ENCODE data around the gene CIC. TPM values are rescaled to one million over a fixed set of nuclear protein-coding genes. Genes with fewer than 3 reads are reported as not detected.
A peak's percentile ranks its signal among the peaks of the same experiment; 100 is the strongest.

CIC gene
- total RNA-seq, 2 donors from 2014 or later, result 40.5 to 61.0 TPM

- Histone ChIP-seq H3K4me1 (no peaks in the 10 kb centered on the region), H3K36me3 (replicated peaks in 1 of 2; ENCODE audit: insufficient read depth in 1 of 2, low read depth in 2 of 2) (peaks cover 17 to 24% of the 10 kb centered on the region in 2 donors), H3K4me3 (no peak overlapping the region), H3K27ac (no peak overlapping the region), H3K9me3 (no peaks in the 10 kb centered on the region), H3K27me3 (no peaks in the 10 kb centered on the region)
- WGBS, 2 donors, result 86 to 90% methylated on average over 7 to 10 of the region's 14 CpGs
- DNase-seq (no peak), ATAC-seq (no peak)
- intact Hi-C loops (cut with DNase I), result loop anchor here (5.0 kb wide), 1 partner anchor 46 kb away; no protein-coding TSS in a partner anchor
- TF ChIP-seq POLR2A (IDR thresholded peaks at IDR 0.05), result no peak
- TF ChIP-seq, protein P1, sequence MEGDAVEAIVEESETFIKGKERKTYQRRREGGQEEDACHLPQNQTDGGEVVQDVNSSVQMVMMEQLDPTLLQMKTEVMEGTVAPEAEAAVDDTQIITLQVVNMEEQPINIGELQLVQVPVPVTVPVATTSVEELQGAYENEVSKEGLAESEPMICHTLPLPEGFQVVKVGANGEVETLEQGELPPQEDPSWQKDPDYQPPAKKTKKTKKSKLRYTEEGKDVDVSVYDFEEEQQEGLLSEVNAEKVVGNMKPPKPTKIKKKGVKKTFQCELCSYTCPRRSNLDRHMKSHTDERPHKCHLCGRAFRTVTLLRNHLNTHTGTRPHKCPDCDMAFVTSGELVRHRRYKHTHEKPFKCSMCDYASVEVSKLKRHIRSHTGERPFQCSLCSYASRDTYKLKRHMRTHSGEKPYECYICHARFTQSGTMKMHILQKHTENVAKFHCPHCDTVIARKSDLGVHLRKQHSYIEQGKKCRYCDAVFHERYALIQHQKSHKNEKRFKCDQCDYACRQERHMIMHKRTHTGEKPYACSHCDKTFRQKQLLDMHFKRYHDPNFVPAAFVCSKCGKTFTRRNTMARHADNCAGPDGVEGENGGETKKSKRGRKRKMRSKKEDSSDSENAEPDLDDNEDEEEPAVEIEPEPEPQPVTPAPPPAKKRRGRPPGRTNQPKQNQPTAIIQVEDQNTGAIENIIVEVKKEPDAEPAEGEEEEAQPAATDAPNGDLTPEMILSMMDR (IDR thresholded peaks at IDR 0.05), result no peak
These were observed 23.9 kb downstream of the CIC start for GRCh38 chr19:42292963-42293362.

GRCh38 chr19:42293540-42293939, 24.5 kb downstream of the CIC start:
- Histone ChIP-seq H3K4me3 (no peak overlapping the region), H3K9me3 (no peaks in the 10 kb centered on the region), H3K27me3 (no peaks in the 10 kb centered on the region), H3K27ac (no peak overlapping the region), H3K4me1 (no peaks in the 10 kb centered on the region), H3K36me3 (replicated peaks in 1 of 2; ENCODE audit: insufficient read depth in 1 of 2, low read depth in 2 of 2) (peaks cover 17 to 24% of the 10 kb centered on the region in 2 donors)
- 81 to 86% methylated on average over 5 to 13 of the region's 17 CpGs for WGBS, 2 donors
- DNase-seq (no peak), ATAC-seq (no peak)
- intact Hi-C loops (cut with DNase I), result loop anchor here (5.0 kb wide), 1 partner anchor 46 kb away; no protein-coding TSS in a partner anchor
- TF ChIP-seq, protein P1 (IDR thresholded peaks at IDR 0.05), result no peak
- TF ChIP-seq POLR2A (IDR thresholded peaks at IDR 0.05), result no peak

DNA sequence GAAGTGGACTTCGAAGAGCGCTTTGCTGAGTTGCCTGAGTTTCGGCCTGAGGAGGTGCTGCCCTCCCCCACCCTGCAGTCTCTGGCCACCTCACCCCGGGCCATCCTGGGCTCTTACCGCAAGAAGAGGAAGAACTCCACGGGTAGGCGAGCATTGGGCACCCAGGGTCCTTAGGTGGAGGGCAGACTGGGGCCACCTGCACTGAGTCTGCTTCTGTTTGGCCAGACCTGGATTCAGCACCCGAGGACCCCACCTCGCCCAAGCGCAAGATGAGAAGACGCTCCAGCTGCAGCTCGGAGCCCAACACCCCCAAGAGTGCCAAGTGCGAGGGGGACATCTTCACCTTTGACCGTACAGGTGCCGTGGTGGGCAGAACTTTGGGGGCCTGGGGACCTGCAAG, 24.9 kb downstream of the CIC start:
- Histone ChIP-seq H3K36me3 (replicated peaks in 1 of 2; ENCODE audit: insufficient read depth in 1 of 2, low read depth in 2 of 2) (peaks cover 14 to 24% of the 10 kb centered on the region in 2 donors), H3K4me1 (no peaks in the 10 kb centered on the region), H3K4me3 (no peak overlapping the region), H3K27ac (no peak overlapping the region), H3K27me3 (no peaks in the 10 kb centered on the region), H3K9me3 (no peaks in the 10 kb centered on the region)
- intact Hi-C loops (cut with DNase I), result loop anchor here (5.0 kb wide), 1 partner anchor 47 kb away; no protein-coding TSS in a partner anchor
- no peak for TF ChIP-seq POLR2A (IDR thresholded peaks at IDR 0.05)
- TF ChIP-seq, protein P1 (IDR thresholded peaks at IDR 0.05), result no peak
- ATAC-seq (no peak), DNase-seq (peak in 1 of 4 donors; percentile 14)
- WGBS, 2 donors, result 89 to 100% methylated on average over 7 to 15 of the region's 15 CpGs

DNA sequence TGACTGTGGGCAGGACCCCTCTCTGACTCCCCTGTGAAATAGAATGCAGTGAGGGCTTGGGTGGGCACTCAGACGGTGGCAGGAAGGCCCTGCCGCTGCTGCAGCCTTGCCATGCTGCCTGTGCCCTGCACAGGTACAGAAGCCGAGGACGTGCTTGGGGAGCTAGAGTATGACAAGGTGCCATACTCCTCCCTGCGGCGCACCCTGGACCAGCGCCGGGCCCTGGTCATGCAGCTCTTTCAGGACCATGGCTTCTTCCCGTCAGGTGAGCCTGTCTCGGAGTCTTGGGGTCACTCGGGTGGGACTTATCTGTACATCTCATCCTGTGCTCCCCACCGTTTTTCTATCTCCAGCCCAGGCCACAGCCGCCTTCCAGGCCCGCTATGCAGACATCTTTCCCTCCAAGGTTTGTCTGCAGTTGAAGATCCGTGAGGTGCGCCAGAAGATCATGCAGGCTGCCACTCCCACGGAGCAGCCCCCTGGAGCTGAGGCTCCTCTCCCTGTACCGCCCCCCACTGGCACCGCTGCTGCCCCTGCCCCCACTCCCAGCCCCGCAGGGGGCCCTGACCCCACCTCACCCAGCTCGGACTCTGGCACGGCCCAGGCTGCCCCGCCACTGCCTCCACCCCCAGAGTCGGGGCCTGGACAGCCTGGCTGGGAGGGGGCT, 25.6 kb downstream of the CIC start:
- 84 to 86% methylated on average over 13 to 20 of the region's 24 CpGs for WGBS, 2 donors
- intact Hi-C loops (cut with DNase I), result loop anchor here (5.0 kb wide), 1 partner anchor 47 kb away; no protein-coding TSS in a partner anchor
- Histone ChIP-seq H3K27ac (no peak overlapping the region), H3K4me1 (no peaks in the 10 kb centered on the region), H3K9me3 (no peaks in the 10 kb centered on the region), H3K36me3 (replicated peaks in 1 of 2; ENCODE audit: insufficient read depth in 1 of 2, low read depth in 2 of 2) (peaks cover 7 to 18% of the 10 kb centered on the region in 2 donors), H3K4me3 (no peak overlapping the region), H3K27me3 (no peaks in the 10 kb centered on the region)
- ATAC-seq (no peak), DNase-seq (peak in 1 of 4 donors; percentile 11)
- TF ChIP-seq, protein P1 (IDR thresholded peaks at IDR 0.05), result no peak
- no peak for TF ChIP-seq POLR2A (IDR thresholded peaks at IDR 0.05)

All from body of pancreas (tissue), 4 donors.